Activated naive CD8-positive, alpha-beta T cell treated with anti-CD3 and anti-CD28 coated beads, Interleukin-2, amount 10 ng/mL, durations not matched to agents 7 days and 5 days (primary cell): ENCODE measurements around the gene VPS35L. TPM values are rescaled to one million over a fixed set of nuclear protein-coding genes. Genes with fewer than 3 reads are reported as not detected.
A peak's percentile ranks its signal among the peaks of the same experiment; 100 is the strongest.

Source experiments
- ATAC-seq: fragments of 150-1000 bp; cut with Tn5 transposase; one replicate; pipeline ENCODE4 v1.10.0; 2021; ENCODE audit warnings: low read depth, moderate library complexity
- POLR2A ChIA-PET: fragments of 350-600 bp; sonication (Branson Sonifier 250); formaldehyde crosslinking; loops from one replicate; lab custom pipeline; 2021; ENCODE audit warnings: antibody characterized with exemption; lab: Charles Lee
- DNase-seq: peaks from one replicate; pipeline ENCODE4 v3.0.0; 2021
- H3K27ac Mint-ChIP-seq: one replicate; pipeline ENCODE4 v1.8.0; 2022; ENCODE audit warnings: mild to moderate bottlenecking, mixed read lengths
- H3K27me3 Mint-ChIP-seq: one replicate; pipeline ENCODE4 v1.8.0; 2022; ENCODE audit warnings: mild to moderate bottlenecking, moderate library complexity, mixed read lengths
- H3K36me3 Mint-ChIP-seq: one replicate; pipeline ENCODE4 v1.8.0; 2021; ENCODE audit warnings: mild to moderate bottlenecking, mixed read lengths
- H3K4me1 Mint-ChIP-seq: one replicate; pipeline ENCODE4 v1.8.0; 2021; ENCODE audit warnings: mixed read lengths
- H3K4me3 Mint-ChIP-seq: one replicate; pipeline ENCODE4 v1.8.0; 2022; ENCODE audit warnings: mild to moderate bottlenecking, moderate library complexity, mixed read lengths
- H3K9me3 Mint-ChIP-seq: one replicate; pipeline ENCODE4 v1.8.0; 2021; ENCODE audit warnings: mixed read lengths
- total RNA-seq, 2 experiments: library from RNA; stranded (reverse); gene quantifications; one replicate each; pipeline ENCODE4 v1.2.3, GENCODE V29; 2021

The VPS35L gene
- total RNA-seq, 2 experiments from 2014 or later = 50.2 to 55.6 TPM

DNA sequence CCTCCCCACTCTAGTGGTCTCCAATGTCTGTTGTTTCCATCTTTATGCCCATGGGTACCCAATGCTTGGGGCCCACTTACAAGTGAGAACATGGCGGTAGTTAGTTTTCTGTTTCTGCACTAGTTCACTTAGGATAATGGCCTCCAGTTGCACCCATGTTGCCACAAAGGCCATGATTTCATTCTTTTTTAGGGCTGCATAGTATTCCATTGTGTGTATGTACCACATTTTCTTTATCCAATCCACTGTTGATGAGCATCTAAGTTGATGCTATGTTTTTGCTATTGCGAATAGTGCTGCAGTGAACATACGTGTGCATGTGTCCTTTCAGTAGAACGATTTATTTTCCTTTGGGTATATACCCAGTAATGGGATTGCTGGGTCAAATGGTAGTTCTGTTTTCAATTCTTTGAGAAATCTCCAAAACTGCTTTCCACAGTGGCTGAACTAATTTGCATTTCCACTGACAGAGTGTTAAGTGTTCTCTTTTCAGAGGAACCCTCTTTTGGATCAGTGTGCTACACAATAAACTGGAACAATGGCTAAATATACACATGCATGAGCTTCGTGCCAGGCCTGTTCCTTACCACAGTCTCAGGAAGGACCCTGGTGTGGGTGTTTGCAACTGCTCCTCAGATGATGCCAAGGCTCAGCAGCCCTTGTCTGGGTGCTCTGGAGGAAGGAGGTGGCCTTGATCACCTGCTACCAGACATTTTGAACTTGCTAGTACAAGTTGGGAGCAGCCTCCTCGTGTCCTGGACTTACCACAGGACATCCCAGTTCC lies 128.1 kb downstream of the VPS35L start:
- Mint-ChIP-seq H3K4me3 (no peak overlapping the region), H3K36me3 (peaks cover 40% of the 10 kb centered on the region), H3K27ac (no peak overlapping the region), H3K27me3 (no peaks in the 10 kb centered on the region), H3K9me3 (no peaks in the 10 kb centered on the region), H3K4me1 (peaks cover 4% of the 10 kb centered on the region)
- POLR2A ChIA-PET = no interaction called here
- DNase-seq (no peak), ATAC-seq (no peak)

DNA sequence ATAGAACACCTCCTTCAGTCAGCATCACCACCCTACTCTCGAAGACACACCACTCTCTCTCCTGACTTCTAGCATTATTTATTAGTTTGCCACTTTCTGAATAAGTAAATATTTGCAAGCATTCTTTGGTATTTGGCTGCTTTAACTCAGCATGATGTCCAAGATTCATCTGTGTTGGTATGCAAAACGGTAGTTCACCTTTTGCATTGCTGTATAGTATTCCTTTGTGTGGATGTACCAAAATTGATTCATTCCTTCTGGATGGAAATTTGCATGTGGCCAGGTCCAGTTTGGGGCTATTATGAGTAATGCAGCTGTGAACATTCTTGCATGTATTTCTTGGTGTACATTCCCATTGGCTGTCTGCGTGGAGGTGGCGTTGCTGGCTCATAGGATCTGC lies 129.7 kb downstream of the VPS35L start:
- H3K27ac Mint-ChIP-seq = no peak overlapping the region
- ATAC-seq = no peak
- H3K9me3 Mint-ChIP-seq = no peaks in the 10 kb centered on the region
- H3K4me3 Mint-ChIP-seq = no peak overlapping the region
- H3K27me3 Mint-ChIP-seq = no peaks in the 10 kb centered on the region
- H3K36me3 Mint-ChIP-seq = peaks cover 43% of the 10 kb centered on the region
- peaks cover 15% of the 10 kb centered on the region for H3K4me1 Mint-ChIP-seq
- no peak for DNase-seq
- POLR2A ChIA-PET = no interaction called here

DNA sequence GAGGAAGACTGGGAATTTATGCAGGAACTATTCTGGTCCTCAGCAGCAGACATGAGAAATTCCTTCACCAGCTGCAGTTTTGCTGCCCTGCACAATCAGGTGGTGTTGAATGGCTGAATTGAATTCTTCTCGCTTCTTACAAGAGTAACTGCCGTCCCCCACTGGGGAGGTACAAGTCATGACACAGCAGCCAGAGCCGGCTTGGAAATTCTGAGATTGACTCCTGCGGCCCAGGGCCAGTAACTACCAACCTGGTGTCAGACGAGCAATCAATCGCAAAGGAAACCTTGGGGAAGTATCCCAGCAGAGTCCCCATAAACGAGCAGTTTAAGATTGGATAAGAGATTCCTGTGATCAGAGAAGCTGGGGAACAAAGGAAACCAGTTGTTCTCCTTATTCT lies 131.8 kb downstream of the VPS35L start:
- Mint-ChIP-seq H3K27ac (no peak overlapping the region), H3K9me3 (no peaks in the 10 kb centered on the region), H3K4me1 (peaks cover 17% of the 10 kb centered on the region), H3K36me3 (peaks cover 43% of the 10 kb centered on the region), H3K27me3 (no peaks in the 10 kb centered on the region), H3K4me3 (no peak overlapping the region)
- POLR2A ChIA-PET = no interaction called here
- DNase-seq (no peak), ATAC-seq (no peak)

DNA sequence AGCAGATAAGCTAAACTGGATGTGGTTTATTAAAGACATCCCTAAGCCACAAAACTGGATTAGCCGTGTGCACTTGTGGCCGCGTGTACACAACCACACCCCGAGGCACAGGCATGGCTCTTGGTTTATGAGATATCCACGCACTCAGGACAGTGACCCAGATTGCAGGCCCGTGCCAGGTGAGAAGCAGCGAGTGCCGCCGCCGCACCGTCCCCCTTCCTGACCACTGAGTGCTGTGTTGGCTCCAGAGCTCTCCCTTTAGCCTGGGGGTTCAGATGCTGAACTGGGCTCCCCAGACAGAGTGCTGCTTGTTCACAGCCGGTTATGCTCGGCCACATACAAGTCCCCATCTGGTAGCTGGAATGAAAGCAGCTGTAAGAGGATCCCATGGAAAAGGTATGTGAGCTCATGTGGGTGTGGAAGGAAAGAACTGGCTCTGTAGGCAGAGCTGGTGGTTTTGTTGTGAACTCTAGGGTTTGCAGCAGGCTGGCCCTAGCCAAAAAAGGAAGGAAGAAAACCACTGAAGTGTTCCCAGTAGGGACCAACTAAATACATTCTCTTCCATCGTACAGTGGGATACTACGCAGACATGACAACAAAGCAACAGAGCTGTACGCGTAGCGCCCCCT lies 133.0 kb downstream of the VPS35L start:
- Mint-ChIP-seq H3K27me3 (no peaks in the 10 kb centered on the region), H3K36me3 (peaks cover 40% of the 10 kb centered on the region), H3K4me3 (no peak overlapping the region), H3K9me3 (no peaks in the 10 kb centered on the region), H3K4me1 (peaks cover 17% of the 10 kb centered on the region), H3K27ac (peak overlapping the region; percentile 19)
- DNase-seq (no peak), ATAC-seq (no peak)
- POLR2A ChIA-PET = no interaction called here

DNA sequence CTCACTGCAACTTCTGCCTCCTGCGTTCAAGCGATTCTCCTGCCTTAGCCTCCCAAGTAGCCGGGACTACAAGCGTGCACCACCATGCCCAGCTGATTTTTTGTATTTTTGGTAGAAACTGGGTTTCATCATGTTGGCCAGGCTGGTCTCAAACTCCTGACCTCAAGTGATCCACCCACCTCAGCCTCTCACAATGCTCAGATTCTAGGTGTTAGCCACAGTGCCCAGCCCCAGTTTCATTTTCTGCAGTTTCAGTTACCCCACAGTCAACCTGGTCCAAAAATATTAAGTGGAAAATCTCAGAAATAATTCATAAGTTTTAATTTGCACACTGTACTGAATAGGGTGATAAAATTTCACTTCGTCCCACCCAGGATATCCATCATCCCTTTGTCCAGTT lies 133.8 kb downstream of the VPS35L start:
- peaks cover 17% of the 10 kb centered on the region for H3K4me1 Mint-ChIP-seq
- H3K27ac Mint-ChIP-seq = no peak overlapping the region
- no peaks in the 10 kb centered on the region for H3K27me3 Mint-ChIP-seq
- ATAC-seq = no peak
- DNase-seq = no peak
- H3K9me3 Mint-ChIP-seq = no peaks in the 10 kb centered on the region
- POLR2A ChIA-PET = no interaction called here
- no peak overlapping the region for H3K4me3 Mint-ChIP-seq
- peaks cover 38% of the 10 kb centered on the region for H3K36me3 Mint-ChIP-seq

DNA sequence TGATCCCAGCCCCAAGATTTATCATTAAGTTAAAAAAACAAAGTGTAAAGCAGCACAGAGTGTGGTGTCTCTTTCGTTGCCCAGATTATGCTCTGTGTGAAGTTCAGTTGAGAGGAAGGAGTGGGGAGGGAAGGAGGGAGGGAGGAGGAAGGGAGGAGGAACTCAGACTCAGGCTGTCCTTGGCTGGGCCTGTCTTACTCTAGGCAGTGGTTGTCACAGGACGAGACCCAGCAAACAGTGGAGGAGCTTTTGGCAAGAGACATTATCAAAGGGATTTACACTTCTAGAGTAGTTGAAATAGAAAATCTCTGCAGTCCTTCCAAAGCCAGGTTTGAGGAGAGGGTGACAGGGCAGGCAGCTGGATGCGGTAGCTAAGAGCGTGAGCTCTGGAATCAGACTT lies 134.7 kb downstream of the VPS35L start:
- POLR2A ChIA-PET = no interaction called here
- H3K4me1 Mint-ChIP-seq = peaks cover 17% of the 10 kb centered on the region
- H3K9me3 Mint-ChIP-seq = no peaks in the 10 kb centered on the region
- no peaks in the 10 kb centered on the region for H3K27me3 Mint-ChIP-seq
- DNase-seq (no peak), ATAC-seq (peak; percentile 58)
- no peak overlapping the region for H3K27ac Mint-ChIP-seq
- H3K36me3 Mint-ChIP-seq = peaks cover 32% of the 10 kb centered on the region
- no peak overlapping the region for H3K4me3 Mint-ChIP-seq

DNA sequence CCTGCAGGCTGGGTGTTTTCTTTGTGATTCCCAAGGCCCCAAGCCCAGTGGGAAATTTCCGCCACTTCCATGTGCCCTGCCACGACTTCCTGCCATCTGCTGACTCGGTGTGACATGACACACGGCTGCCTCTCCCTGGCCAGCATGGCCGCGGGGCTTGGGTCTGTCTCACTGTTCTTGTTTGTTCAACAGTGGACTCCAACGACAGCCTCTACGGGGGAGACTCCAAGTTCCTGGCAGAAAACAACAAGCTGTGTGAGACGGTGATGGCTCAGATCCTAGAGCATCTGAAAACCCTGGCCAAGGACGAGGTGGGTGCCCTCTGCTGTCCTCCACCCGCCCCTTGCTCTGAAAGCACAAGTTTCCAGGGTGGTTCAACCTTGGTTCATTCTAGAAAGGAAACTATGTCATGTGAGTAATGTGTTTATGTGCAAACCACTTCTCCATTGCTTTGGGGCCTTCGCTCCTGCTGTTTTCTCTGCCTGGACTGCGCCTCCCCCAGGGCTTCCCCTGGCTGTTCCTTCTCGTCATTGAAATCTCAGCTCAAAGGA lies 135.7 kb downstream of the VPS35L start:
- Mint-ChIP-seq H3K4me1 (peaks cover 17% of the 10 kb centered on the region), H3K36me3 (peaks cover 22% of the 10 kb centered on the region), H3K27me3 (no peaks in the 10 kb centered on the region), H3K27ac (no peak overlapping the region), H3K4me3 (no peak overlapping the region), H3K9me3 (no peaks in the 10 kb centered on the region)
- DNase-seq (no peak), ATAC-seq (no peak)
- POLR2A ChIA-PET = no interaction called here

DNA sequence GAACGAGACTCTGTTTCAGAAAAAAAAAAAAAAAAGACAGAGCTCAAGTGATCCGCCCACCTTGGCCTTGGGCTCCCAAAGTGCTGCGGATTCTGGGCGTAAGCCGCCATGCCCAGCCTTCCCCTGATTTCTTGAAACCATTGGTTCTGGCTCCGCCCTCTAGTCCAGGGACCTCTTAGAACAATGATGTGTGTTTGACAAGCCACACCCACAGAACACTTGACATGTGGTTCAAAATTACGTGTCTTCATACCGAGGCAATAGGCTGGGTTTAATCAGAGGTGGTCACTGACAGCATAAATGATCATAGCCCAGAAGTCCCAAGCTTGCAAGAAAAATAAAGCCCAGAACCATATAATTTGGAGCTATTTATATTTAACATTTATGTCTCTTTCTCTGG lies 139.5 kb downstream of the VPS35L start:
- H3K9me3 Mint-ChIP-seq = no peaks in the 10 kb centered on the region
- POLR2A ChIA-PET = interaction anchor here (1.6 to 2.5 kb wide), 2 partner anchors 11 to 23 kb away, joined by 3 to 10 read pairs; partner anchors contain the start of genes IQCK and KNOP1
- H3K27ac Mint-ChIP-seq = no peak overlapping the region
- DNase-seq (no peak), ATAC-seq (no peak)
- H3K4me1 Mint-ChIP-seq = peaks cover 18% of the 10 kb centered on the region
- peaks cover 24% of the 10 kb centered on the region for H3K36me3 Mint-ChIP-seq
- H3K27me3 Mint-ChIP-seq = no peaks in the 10 kb centered on the region
- no peak overlapping the region for H3K4me3 Mint-ChIP-seq

DNA sequence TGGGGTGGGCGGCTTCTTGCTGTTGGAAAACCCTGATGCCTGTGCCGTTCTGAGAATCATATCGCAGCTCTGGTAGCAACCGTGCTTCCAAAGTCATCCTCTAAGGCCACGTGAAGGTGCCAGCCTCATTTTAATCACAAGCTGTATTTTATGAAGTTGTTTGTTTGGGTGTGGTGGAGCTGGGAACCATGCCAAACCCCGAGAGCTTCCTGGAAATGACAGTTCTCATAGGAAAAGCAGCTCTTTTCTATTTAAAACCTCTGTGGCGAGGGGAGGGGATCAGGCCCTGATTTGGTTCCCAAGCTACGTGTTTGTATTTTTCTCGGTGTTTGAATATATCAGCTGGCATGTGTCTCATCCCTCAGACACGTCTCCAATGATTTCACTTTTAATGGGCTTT lies 140.8 kb downstream of the VPS35L start:
- DNase-seq (peak; percentile 41), ATAC-seq (peak; percentile 50)
- POLR2A ChIA-PET = interaction anchor here (0.6 to 2.5 kb wide), 3 partner anchors 10 to 31 kb away, joined by 3 to 10 read pairs (median 3); partner anchors contain the start of genes IQCK and KNOP1
- H3K4me3 Mint-ChIP-seq = peak overlapping the region; percentile 11
- peaks cover 15% of the 10 kb centered on the region for H3K4me1 Mint-ChIP-seq
- H3K36me3 Mint-ChIP-seq = peaks cover 27% of the 10 kb centered on the region
- no peaks in the 10 kb centered on the region for H3K27me3 Mint-ChIP-seq
- no peaks in the 10 kb centered on the region for H3K9me3 Mint-ChIP-seq
- H3K27ac Mint-ChIP-seq = no peak overlapping the region

DNA sequence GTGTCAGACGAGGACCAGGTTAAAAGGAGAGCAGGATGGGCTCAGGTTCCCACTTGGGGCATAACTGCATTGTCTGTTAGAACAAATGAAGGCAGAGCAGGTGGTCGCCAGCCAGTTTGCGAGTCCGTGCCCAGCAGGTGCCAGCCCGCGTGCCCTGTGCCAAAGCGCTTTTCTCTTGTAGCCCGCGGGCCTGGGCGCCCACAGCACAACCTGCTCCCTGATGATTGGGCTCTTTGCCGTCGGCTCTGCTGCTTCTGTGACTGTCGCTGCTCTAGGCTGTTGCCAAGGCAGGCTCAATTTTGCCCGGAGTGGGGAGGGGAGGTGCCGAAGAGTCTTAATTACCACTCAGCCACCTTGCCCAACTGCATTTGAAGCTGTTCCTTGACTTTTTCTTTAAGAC lies 141.5 kb downstream of the VPS35L start:
- H3K27me3 Mint-ChIP-seq = no peaks in the 10 kb centered on the region
- POLR2A ChIA-PET = interaction anchor here (0.6 to 2.5 kb wide), 2 partner anchors 21 to 31 kb away, joined by 3 to 10 read pairs; partner anchors contain the start of genes IQCK and KNOP1
- no peak for ATAC-seq

DNA sequence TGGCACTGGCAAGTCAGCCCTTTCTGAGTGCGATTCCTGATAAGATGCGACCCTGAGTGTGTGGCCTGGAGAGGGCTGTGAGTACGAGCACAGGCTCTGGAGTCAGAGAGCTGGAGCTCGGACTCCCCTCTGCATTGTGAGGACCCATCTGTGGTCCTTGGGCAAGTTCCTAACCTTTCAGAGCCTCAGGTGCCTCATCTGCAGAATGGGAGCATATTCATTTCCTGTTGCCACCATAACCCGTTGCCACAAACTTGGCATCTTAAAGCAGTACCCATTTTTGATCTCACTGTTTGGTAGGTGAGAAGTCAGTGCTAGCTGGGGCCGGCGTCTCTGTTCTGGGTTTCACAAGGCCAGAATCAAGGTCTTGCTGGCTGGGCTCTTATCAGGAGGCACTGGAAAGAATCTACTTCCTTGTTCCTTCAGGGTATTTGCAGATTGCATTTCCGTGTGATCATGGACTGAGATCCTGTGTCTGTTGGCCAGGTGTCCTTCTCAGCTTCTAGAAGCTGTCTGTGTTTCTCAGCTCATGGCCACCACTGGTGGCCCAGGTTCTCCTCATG lies 142.3 kb downstream of the VPS35L start:
- no peak overlapping the region for H3K4me3 Mint-ChIP-seq
- H3K27ac Mint-ChIP-seq = no peak overlapping the region
- H3K27me3 Mint-ChIP-seq = no peaks in the 10 kb centered on the region
- H3K4me1 Mint-ChIP-seq = peaks cover 14% of the 10 kb centered on the region
- DNase-seq = no peak
- POLR2A ChIA-PET = interaction anchor here (1.2 to 2.5 kb wide), 2 partner anchors 20 kb away, joined by 6 to 10 read pairs; partner anchors contain the start of genes IQCK and KNOP1
- H3K9me3 Mint-ChIP-seq = no peaks in the 10 kb centered on the region
- H3K36me3 Mint-ChIP-seq = peaks cover 28% of the 10 kb centered on the region
- no peak for ATAC-seq

More for the DNA sequence above, 141.5 kb downstream of the VPS35L start:
- H3K27ac Mint-ChIP-seq = no peak overlapping the region
- H3K4me3 Mint-ChIP-seq = no peak overlapping the region
- DNase-seq = no peak
- H3K9me3 Mint-ChIP-seq = no peaks in the 10 kb centered on the region
- peaks cover 27% of the 10 kb centered on the region for H3K36me3 Mint-ChIP-seq
- H3K4me1 Mint-ChIP-seq = peaks cover 14% of the 10 kb centered on the region

DNA sequence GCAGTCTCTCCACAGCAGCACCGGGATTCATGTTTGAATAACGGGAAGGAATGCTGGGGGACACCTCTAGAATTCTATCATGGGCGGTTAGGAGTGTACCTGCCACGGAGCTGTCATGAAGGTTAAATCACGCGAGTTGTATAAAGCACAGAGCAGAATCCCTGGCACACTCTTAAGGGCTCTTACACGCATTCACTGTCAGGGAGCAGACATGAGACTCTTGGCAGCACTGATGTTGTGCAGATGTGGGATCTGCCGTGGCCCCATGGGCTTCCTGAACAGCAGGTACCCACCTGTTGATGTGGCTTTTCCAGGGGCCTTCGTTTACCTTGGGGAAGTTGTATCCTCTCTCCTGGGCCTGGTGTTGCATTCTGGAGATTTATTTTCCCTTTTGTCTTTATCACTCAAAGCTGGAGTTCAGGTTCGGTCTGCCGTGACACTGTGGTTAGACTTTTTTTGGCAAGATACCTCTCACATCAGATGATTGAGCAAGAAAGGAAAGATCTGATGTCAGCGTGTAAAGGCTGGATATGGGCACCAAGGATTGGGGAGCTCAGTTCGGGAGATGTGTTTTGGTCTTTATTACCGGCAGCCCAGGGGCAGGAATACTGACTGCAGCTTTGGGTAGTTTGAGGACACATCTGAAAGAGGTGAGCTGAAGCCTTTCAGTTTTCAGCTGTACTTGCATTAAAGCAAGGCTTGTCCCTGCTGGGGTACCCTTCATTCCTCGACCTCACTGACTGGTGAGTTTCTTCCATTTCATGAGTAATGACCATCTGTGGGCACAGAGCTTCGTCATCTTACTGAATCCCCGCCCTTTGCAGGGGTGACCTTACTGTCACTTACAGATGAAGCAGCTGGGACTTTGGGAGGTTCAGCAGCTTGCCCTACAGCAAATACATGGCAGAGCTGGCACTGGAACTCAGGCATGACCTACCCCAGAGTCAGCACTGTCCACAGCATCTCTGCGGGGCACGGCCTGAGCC lies 143.3 kb downstream of the VPS35L start:
- ATAC-seq = no peak
- H3K36me3 Mint-ChIP-seq = peaks cover 30% of the 10 kb centered on the region
- H3K27me3 Mint-ChIP-seq = no peaks in the 10 kb centered on the region
- H3K4me3 Mint-ChIP-seq = no peak overlapping the region
- no peak overlapping the region for H3K27ac Mint-ChIP-seq
- H3K4me1 Mint-ChIP-seq = peaks cover 14% of the 10 kb centered on the region
- DNase-seq = no peak
- POLR2A ChIA-PET = interaction anchor here (1.2 kb wide), 1 partner anchor 19 kb away, joined by 6 read pairs; the partner anchor contains the start of genes IQCK and KNOP1
- no peaks in the 10 kb centered on the region for H3K9me3 Mint-ChIP-seq
